WTC11 (cell line): Measurements from ENCODE around the gene LARGE1. TPM values are rescaled to one million over a fixed set of nuclear protein-coding genes. Genes with fewer than 3 reads are reported as not detected.

Source experiments
- ATAC-seq: fragments of 200-7000 bp; cut with Tn5 transposase; 2 replicates; pipeline ENCODE4 v1.10.0; 2021; ENCODE audit warnings: mild to moderate bottlenecking, moderate library complexity
- CTCF ChIA-PET: fragments of 300-600 bp; sonication (Branson Sonifier 250); formaldehyde crosslinking; loops from one replicate; lab custom pipeline; 2021; ENCODE audit warnings: antibody characterized with exemption; lab: Charles Lee
- POLR2A ChIA-PET: fragments of 350-600 bp; sonication (Branson Sonifier 250); formaldehyde crosslinking; loops from one replicate; lab custom pipeline; 2021; ENCODE audit warnings: antibody characterized with exemption; lab: Charles Lee
- DNase-seq: peaks from one replicate; pipeline ENCODE4 v3.0.0; 2021; ENCODE audit warnings: low spot score
- H3K27ac Mint-ChIP-seq: 2 replicates; pipeline ENCODE4 v1.8.0; 2021; ENCODE audit warnings: mixed read lengths
- H3K27me3 Mint-ChIP-seq: 2 replicates; pipeline ENCODE4 v1.8.0; 2021; ENCODE audit warnings: low read depth, mild to moderate bottlenecking, moderate library complexity, mixed read lengths
- H3K36me3 Mint-ChIP-seq: 2 replicates; pipeline ENCODE4 v1.8.0; 2021; ENCODE audit warnings: mixed read lengths
- H3K4me1 Mint-ChIP-seq: 2 replicates; pipeline ENCODE4 v1.8.0; 2022; ENCODE audit warnings: mixed read lengths
- H3K4me3 Mint-ChIP-seq: 2 replicates; pipeline ENCODE4 v1.8.0; 2021; ENCODE audit warnings: mild to moderate bottlenecking, moderate library complexity, mixed read lengths
- H3K9me3 Mint-ChIP-seq: 2 replicates; pipeline ENCODE4 v1.8.0; 2021; ENCODE audit warnings: mixed read lengths
- AR ChIP-seq: fragments of 250-450 bp; sonication (Bioruptor Pico); IDR thresholded peaks from 2 replicates; pipeline ENCODE4 v1.9.0; 2021; ENCODE audit warnings: mild to moderate bottlenecking
- ATF2 ChIP-seq: sonication (generic); formaldehyde crosslinking; IDR thresholded peaks from 2 replicates; pipeline ENCODE4 v1.8.1; 2022; ENCODE audit warnings: low read depth, missing genetic modification reagents, borderline replicate concordance
- E2F1 ChIP-seq: sonication (generic); formaldehyde crosslinking; IDR thresholded peaks from 2 replicates; pipeline ENCODE4 v1.8.0; 2022; ENCODE audit warnings: mild to moderate bottlenecking, missing genetic modification reagents
- ERG ChIP-seq: fragments of 250-450 bp; sonication (Bioruptor Pico); IDR thresholded peaks from 2 replicates; pipeline ENCODE4 v1.8.0; 2021; ENCODE audit warnings: mild to moderate bottlenecking
- ETV6 ChIP-seq: sonication (generic); formaldehyde crosslinking; IDR thresholded peaks from 2 replicates; pipeline ENCODE4 v1.8.1; 2022; ENCODE audit warnings: mild to moderate bottlenecking, missing genetic modification reagents
- GRHL2 ChIP-seq: fragments of 250-450 bp; sonication (Bioruptor Pico); IDR thresholded peaks from 2 replicates; pipeline ENCODE4 v1.8.0; 2022; ENCODE audit warnings: mild to moderate bottlenecking, moderate library complexity; ENCODE audit not compliant: insufficient replicate concordance, severe bottlenecking
- JAZF1 ChIP-seq: fragments of 250-450 bp; sonication (Bioruptor Pico); IDR thresholded peaks from 2 replicates; pipeline ENCODE4 v1.9.0; 2021; ENCODE audit warnings: moderate library complexity, mild to moderate bottlenecking, inconsistent platforms
- MXD4 ChIP-seq: fragments of 250-450 bp; sonication (Bioruptor Pico); IDR thresholded peaks from 2 replicates; pipeline ENCODE4 v1.8.0; 2021; ENCODE audit warnings: mild to moderate bottlenecking, moderate library complexity, borderline replicate concordance
- NFE2L1 ChIP-seq: sonication (generic); formaldehyde crosslinking; IDR thresholded peaks from 2 replicates; pipeline ENCODE4 v1.8.1; 2023; ENCODE audit warnings: missing genetic modification reagents
- NR3C1 ChIP-seq: sonication (generic); formaldehyde crosslinking; conservative IDR thresholded peaks from 2 replicates; pipeline ENCODE4 v1.8.1; 2023; ENCODE audit warnings: low read depth, mild to moderate bottlenecking, missing genetic modification reagents
- SOX15 ChIP-seq: fragments of 250-450 bp; sonication (Bioruptor Pico); IDR thresholded peaks from 2 replicates; pipeline ENCODE4 v1.9.0; 2021; ENCODE audit warnings: mild to moderate bottlenecking
- SP1 ChIP-seq: sonication (generic); formaldehyde crosslinking; conservative IDR thresholded peaks from 2 replicates; pipeline ENCODE4 v1.8.1; 2022; ENCODE audit warnings: missing genetic modification reagents
- TEAD1 ChIP-seq: sonication (generic); formaldehyde crosslinking; IDR thresholded peaks from 2 replicates; pipeline ENCODE4 v1.8.0; 2022; ENCODE audit warnings: mild to moderate bottlenecking, missing genetic modification reagents
- TEAD4 ChIP-seq: sonication (generic); formaldehyde crosslinking; IDR thresholded peaks from 2 replicates; pipeline ENCODE4 v1.8.0; 2022; ENCODE audit warnings: mild to moderate bottlenecking, missing genetic modification reagents
- USF1 ChIP-seq: sonication (generic); formaldehyde crosslinking; IDR thresholded peaks from 2 replicates; pipeline ENCODE4 v1.8.0; 2022; ENCODE audit warnings: mild to moderate bottlenecking, missing genetic modification reagents
- USF2 ChIP-seq: sonication (generic); formaldehyde crosslinking; IDR thresholded peaks from 2 replicates; pipeline ENCODE4 v1.8.1; 2023; ENCODE audit warnings: mild to moderate bottlenecking, missing genetic modification reagents, moderate library complexity
- ZMAT4 ChIP-seq: fragments of 250-450 bp; sonication (Bioruptor Pico); IDR thresholded peaks from 2 replicates; pipeline ENCODE4 v1.9.0; 2021; ENCODE audit warnings: mild to moderate bottlenecking
- ZNF232 ChIP-seq: sonication (generic); formaldehyde crosslinking; IDR thresholded peaks from 2 replicates; pipeline ENCODE4 v1.8.0; 2022; ENCODE audit warnings: mild to moderate bottlenecking, missing genetic modification reagents
- ZNF396 ChIP-seq: fragments of 250-450 bp; sonication (Bioruptor Pico); IDR thresholded peaks from 2 replicates; pipeline ENCODE4 v1.8.0; 2021; ENCODE audit warnings: mild to moderate bottlenecking, moderate library complexity, borderline replicate concordance
- ZNF512 ChIP-seq: sonication (generic); formaldehyde crosslinking; IDR thresholded peaks from 2 replicates; pipeline ENCODE4 v1.8.1; 2022; ENCODE audit warnings: missing genetic modification reagents, borderline replicate concordance
- total RNA-seq: library from RNA; stranded (reverse); gene quantifications from 3 replicates; pipeline ENCODE4 v1.2.3, GENCODE V29; 2021

Gene LARGE1
- total RNA-seq, 1 experiment from 2014 or later, result 72.6 TPM

- Mint-ChIP-seq H3K4me1 (peaks cover 44% of the 10 kb centered on the region), H3K9me3 (peaks cover 18% of the 10 kb centered on the region), H3K36me3 (peaks cover 17% of the 10 kb centered on the region), H3K4me3 (no peak overlapping the region)
- DNase-seq, result no peak
- no peak for TF ChIP-seq ZNF396 (CRISPR knock-in tag)
- no peak for TF ChIP-seq ZNF232 (CRISPR knock-in tag)
- TF ChIP-seq ATF2 (CRISPR knock-in tag), result no peak
- no peak for TF ChIP-seq ERG (CRISPR knock-in tag)
- TF ChIP-seq MXD4 (CRISPR knock-in tag), result no peak
- no peak for TF ChIP-seq JAZF1
- no peak for TF ChIP-seq AR (CRISPR knock-in tag)
- no peak for TF ChIP-seq TEAD4 (CRISPR knock-in tag)
- TF ChIP-seq ZNF512, result no peak
- no peak for TF ChIP-seq NFE2L1 (CRISPR knock-in tag)
- TF ChIP-seq GRHL2 (CRISPR knock-in tag), result no peak
- no peak for TF ChIP-seq E2F1 (CRISPR knock-in tag)
- no peak for TF ChIP-seq SP1 (CRISPR knock-in tag)
- TF ChIP-seq SOX15, result no peak
- no peak for TF ChIP-seq USF2 (CRISPR knock-in tag)
- TF ChIP-seq TEAD1, result no peak
- TF ChIP-seq USF1 (CRISPR knock-in tag), result no peak
- TF ChIP-seq ZMAT4 (CRISPR knock-in tag), result no peak
- no peak for TF ChIP-seq NR3C1 (CRISPR knock-in tag)
- no peak for TF ChIP-seq ETV6 (CRISPR knock-in tag)
- TF ChIP-seq, all 79 proteins: peak for 0
- CTCF ChIA-PET, result no interaction called here
- POLR2A ChIA-PET, result no interaction called here
- ATAC-seq, result no peak
- H3K27me3 Mint-ChIP-seq, result no peaks in the 10 kb centered on the region
- no peak overlapping the region for H3K27ac Mint-ChIP-seq
Measured at GRCh38 chr22:33656808-33657628, 263.3 kb downstream of the LARGE1 start.
